BE2C (cell line): ENCODE measurements around the gene BRAT1.

Source experiments
- DNase-seq: peaks from one replicate; pipeline ENCODE4 v3.0.0-alpha.2; 2020
- H3K27me3 ChIP-seq: fragments of 250-450 bp; sonication (Bioruptor Pico); 2 replicates; pipeline ENCODE4 v1.5.1; 2020; ENCODE audit warnings: mild to moderate bottlenecking
- H3K36me3 ChIP-seq: fragments of 250-450 bp; sonication (Bioruptor Pico); 2 replicates; pipeline ENCODE4 v1.5.1; 2020; ENCODE audit warnings: mild to moderate bottlenecking
- H3K4me1 ChIP-seq: fragments of 250-450 bp; sonication (Bioruptor Pico); 2 replicates; pipeline ENCODE4 v1.5.1; 2020
- H3K4me3 ChIP-seq: 2 replicates; pipeline ENCODE4 v1.5.1; 2011; ENCODE audit warnings: low read depth, low read length
- H3K9me3 ChIP-seq: fragments of 250-450 bp; sonication (Bioruptor Pico); 2 replicates; pipeline ENCODE4 v1.5.1; 2020
- TF ChIP-seq, protein P1 (sequence below): IDR thresholded peaks from 2 replicates; pipeline ENCODE4 v1.5.1; 2012; ENCODE audit warnings: mild to moderate bottlenecking, low read depth, low read length

The BRAT1 gene

GRCh38 chr7:2490181-2490651 lies 65.1 kb downstream of the BRAT1 start:
- no peaks in the 10 kb centered on the region for H3K9me3 ChIP-seq
- no peak overlapping the region for H3K4me3 ChIP-seq
- peaks cover 10% of the 10 kb centered on the region for H3K4me1 ChIP-seq

DNA sequence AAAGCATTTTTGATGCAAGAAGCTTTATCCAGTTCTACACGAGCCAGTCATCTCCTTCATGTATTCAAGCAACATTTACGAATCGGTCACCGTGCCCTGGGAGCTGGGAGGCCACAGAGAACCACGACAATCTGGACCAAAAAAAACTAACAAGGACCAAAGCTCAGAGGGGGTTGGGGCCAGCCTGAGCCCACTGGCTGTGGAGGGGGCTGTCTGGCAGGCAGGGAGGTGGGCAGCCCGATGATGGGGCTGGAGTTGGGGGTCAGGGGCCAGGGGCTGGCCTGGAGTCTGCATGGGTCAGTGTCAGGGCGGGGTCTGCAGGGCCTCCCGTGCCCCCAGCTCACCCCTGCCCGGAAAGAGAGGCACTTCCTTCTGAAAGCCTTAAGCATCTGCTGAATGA lies 66.6 kb downstream of the BRAT1 start:
- Histone ChIP-seq H3K36me3 (no peaks in the 10 kb centered on the region), H3K9me3 (no peaks in the 10 kb centered on the region), H3K4me3 (no peak overlapping the region), H3K27me3 (no peaks in the 10 kb centered on the region), H3K4me1 (peaks cover 3% of the 10 kb centered on the region; the same call in 1 of the 2 replicates)
- TF ChIP-seq, protein P1, sequence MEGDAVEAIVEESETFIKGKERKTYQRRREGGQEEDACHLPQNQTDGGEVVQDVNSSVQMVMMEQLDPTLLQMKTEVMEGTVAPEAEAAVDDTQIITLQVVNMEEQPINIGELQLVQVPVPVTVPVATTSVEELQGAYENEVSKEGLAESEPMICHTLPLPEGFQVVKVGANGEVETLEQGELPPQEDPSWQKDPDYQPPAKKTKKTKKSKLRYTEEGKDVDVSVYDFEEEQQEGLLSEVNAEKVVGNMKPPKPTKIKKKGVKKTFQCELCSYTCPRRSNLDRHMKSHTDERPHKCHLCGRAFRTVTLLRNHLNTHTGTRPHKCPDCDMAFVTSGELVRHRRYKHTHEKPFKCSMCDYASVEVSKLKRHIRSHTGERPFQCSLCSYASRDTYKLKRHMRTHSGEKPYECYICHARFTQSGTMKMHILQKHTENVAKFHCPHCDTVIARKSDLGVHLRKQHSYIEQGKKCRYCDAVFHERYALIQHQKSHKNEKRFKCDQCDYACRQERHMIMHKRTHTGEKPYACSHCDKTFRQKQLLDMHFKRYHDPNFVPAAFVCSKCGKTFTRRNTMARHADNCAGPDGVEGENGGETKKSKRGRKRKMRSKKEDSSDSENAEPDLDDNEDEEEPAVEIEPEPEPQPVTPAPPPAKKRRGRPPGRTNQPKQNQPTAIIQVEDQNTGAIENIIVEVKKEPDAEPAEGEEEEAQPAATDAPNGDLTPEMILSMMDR, result no peak
- DNase-seq, result no peak

More at GRCh38 chr7:2490181-2490651, 65.1 kb downstream of the BRAT1 start:
- no peak for DNase-seq
- H3K36me3 ChIP-seq, result no peaks in the 10 kb centered on the region
- H3K27me3 ChIP-seq, result no peaks in the 10 kb centered on the region
- TF ChIP-seq, protein P1, result no peak

- TF ChIP-seq, protein P1, result no peak
- H3K4me3 ChIP-seq, result no peak overlapping the region
- DNase-seq, result no peak
- H3K4me1 ChIP-seq, result no peaks in the 10 kb centered on the region; the same call in 1 of the 2 replicates
- no peaks in the 10 kb centered on the region for H3K27me3 ChIP-seq
- H3K36me3 ChIP-seq, result no peaks in the 10 kb centered on the region
- no peaks in the 10 kb centered on the region for H3K9me3 ChIP-seq
These were observed 67.1 kb downstream of the BRAT1 start for GRCh38 chr7:2488272-2488645.
